ENCODE results near the gene PCDHGA12. TPM values are rescaled to one million over a fixed set of nuclear protein-coding genes. Genes with fewer than 3 reads are reported as not detected.
"Not testable (repeated sequence)": the region's sequence is repeated elsewhere in the genome, so short reads cannot be mapped to it uniquely, and the experiment has no call there.

Gene PCDHGA12
- total RNA-seq, 1 donor from 2014 or later, result 3.1 TPM

GRCh38 chr5:141419074-141419880 lies 11.0 kb upstream of the PCDHGA12 start:
- peaks cover 6 to 19% (median 7%) of the 10 kb centered on the region in 3 donors for H3K36me3 ChIP-seq (ENCODE audit: control insufficient read depth in 3 of 3, insufficient read depth in 3 of 3, low read length in 3 of 3)
- H3K4me3 ChIP-seq (ENCODE audit: low read length in 3 of 3), result peak overlapping the region; percentile 26 to 58 (median 37)
- H3K27ac ChIP-seq (ENCODE audit: low read depth, low read length), result no peak overlapping the region
- H3K27me3 ChIP-seq (ENCODE audit: control insufficient read depth in 3 of 3, insufficient read depth in 3 of 3, low read length in 3 of 3), result peaks cover 2 to 3% (median 2%) of the 10 kb centered on the region in 3 donors
- H3K9ac ChIP-seq (ENCODE audit: low read depth in 1 of 3, low read length in 3 of 3), result no peak overlapping the region
- H3K4me1 ChIP-seq (ENCODE audit: control insufficient read depth in 3 of 3, insufficient read depth in 3 of 3, low read length in 3 of 3), result peaks cover 0 to 32% (median 19%) of the 10 kb centered on the region in 3 donors
- H3K9me3 ChIP-seq (ENCODE audit: control insufficient read depth in 3 of 3, low read length in 3 of 3), result peaks cover 24 to 43% (median 33%) of the 10 kb centered on the region in 3 donors

- Histone ChIP-seq H3K9ac (ENCODE audit: low read depth in 1 of 3, low read length in 3 of 3) (peak within 1 kb of the TSS in 2 of 3 donors; percentile 50 to 63), H3K36me3 (ENCODE audit: control insufficient read depth in 3 of 3, insufficient read depth in 3 of 3, low read length in 3 of 3) (peaks cover 5 to 16% (median 6%) of the 10 kb centered on the region in 3 donors), H3K27ac (ENCODE audit: low read depth, low read length) (peak within 1 kb of the TSS; percentile 19), H3K27me3 (ENCODE audit: control insufficient read depth in 3 of 3, insufficient read depth in 3 of 3, low read length in 3 of 3) (peaks cover 0 to 3% (median 2%) of the 10 kb centered on the region in 3 donors), H3K9me3 (ENCODE audit: control insufficient read depth in 3 of 3, low read length in 3 of 3) (peaks cover 30 to 39% (median 36%) of the 10 kb centered on the region in 3 donors), H3K4me3 (ENCODE audit: low read length in 3 of 3) (peak within 1 kb of the TSS; percentile 59 to 71 (median 67)), H3K4me1 (ENCODE audit: control insufficient read depth in 3 of 3, insufficient read depth in 3 of 3, low read length in 3 of 3) (peaks cover 0 to 25% (median 19%) of the 10 kb centered on the region in 3 donors)
Measured at GRCh38 chr5:141420855-141421488, 9.3 kb upstream of the PCDHGA12 start, which contains the start of gene PCDHGA11. Gene PCDHGA11 (plus strand): TSS chr5:141421051. CDS start chr5:141421228, 177 bp downstream.

GRCh38 chr5:141421489-141421855 lies 8.8 kb upstream of the PCDHGA12 start:
- Histone ChIP-seq H3K9me3 (ENCODE audit: control insufficient read depth in 3 of 3, low read length in 3 of 3) (peaks cover 31 to 43% (median 41%) of the 10 kb centered on the region in 3 donors), H3K4me3 (ENCODE audit: low read length in 3 of 3) (peak overlapping the region; percentile 59 to 71 (median 67)), H3K27me3 (ENCODE audit: control insufficient read depth in 3 of 3, insufficient read depth in 3 of 3, low read length in 3 of 3) (peaks cover 0 to 3% (median 2%) of the 10 kb centered on the region in 3 donors), H3K4me1 (ENCODE audit: control insufficient read depth in 3 of 3, insufficient read depth in 3 of 3, low read length in 3 of 3) (peaks cover 0 to 25% (median 19%) of the 10 kb centered on the region in 3 donors), H3K36me3 (ENCODE audit: control insufficient read depth in 3 of 3, insufficient read depth in 3 of 3, low read length in 3 of 3) (peaks cover 5 to 18% (median 6%) of the 10 kb centered on the region in 3 donors), H3K9ac (ENCODE audit: low read depth in 1 of 3, low read length in 3 of 3) (peak overlapping the region in 2 of 3 donors; percentile 50 to 63), H3K27ac (ENCODE audit: low read depth, low read length) (peak overlapping the region; percentile 19)

GRCh38 chr5:141422742-141423291 lies 7.5 kb upstream of the PCDHGA12 start:
- Histone ChIP-seq H3K9ac (ENCODE audit: low read depth in 1 of 3, low read length in 3 of 3) (no peak overlapping the region), H3K36me3 (ENCODE audit: control insufficient read depth in 3 of 3, insufficient read depth in 3 of 3, low read length in 3 of 3) (peaks cover 9 to 25% (median 11%) of the 10 kb centered on the region in 3 donors), H3K4me3 (ENCODE audit: low read length in 3 of 3) (peak overlapping the region in 2 of 3 donors; percentile 24 to 41), H3K27me3 (ENCODE audit: control insufficient read depth in 3 of 3, insufficient read depth in 3 of 3, low read length in 3 of 3) (peaks cover 0 to 3% (median 2%) of the 10 kb centered on the region in 3 donors), H3K4me1 (ENCODE audit: control insufficient read depth in 3 of 3, insufficient read depth in 3 of 3, low read length in 3 of 3) (peaks cover 0 to 25% (median 19%) of the 10 kb centered on the region in 3 donors), H3K9me3 (ENCODE audit: control insufficient read depth in 3 of 3, low read length in 3 of 3) (peaks cover 39 to 55% (median 47%) of the 10 kb centered on the region in 3 donors), H3K27ac (ENCODE audit: low read depth, low read length) (no peak overlapping the region)

GRCh38 chr5:141427783-141428426 lies 2.4 kb upstream of the PCDHGA12 start:
- H3K27ac ChIP-seq (ENCODE audit: low read depth, low read length), result no peak overlapping the region
- H3K4me3 ChIP-seq (ENCODE audit: low read length in 3 of 3), result peak overlapping the region in 2 of 3 donors; percentile 9
- H3K9me3 ChIP-seq (ENCODE audit: control insufficient read depth in 3 of 3, low read length in 3 of 3), result peaks cover 18 to 42% (median 29%) of the 10 kb centered on the region in 3 donors
- H3K27me3 ChIP-seq (ENCODE audit: control insufficient read depth in 3 of 3, insufficient read depth in 3 of 3, low read length in 3 of 3), result no peaks in the 10 kb centered on the region
- H3K36me3 ChIP-seq (ENCODE audit: control insufficient read depth in 3 of 3, insufficient read depth in 3 of 3, low read length in 3 of 3), result peaks cover 7 to 16% (median 13%) of the 10 kb centered on the region in 3 donors
- peaks cover 2 to 9% (median 4%) of the 10 kb centered on the region in 3 donors for H3K4me1 ChIP-seq (ENCODE audit: control insufficient read depth in 3 of 3, insufficient read depth in 3 of 3, low read length in 3 of 3)
- no peak overlapping the region for H3K9ac ChIP-seq (ENCODE audit: low read depth in 1 of 3, low read length in 3 of 3)

GRCh38 chr5:141431286-141431685 lies 979 bp downstream of the PCDHGA12 start:
- Histone ChIP-seq H3K9ac (ENCODE audit: low read depth in 1 of 3, low read length in 3 of 3) (peak overlapping the region in 1 of 3 donors; percentile 50), H3K27ac (ENCODE audit: low read depth, low read length) (no peak overlapping the region), H3K27me3 (ENCODE audit: control insufficient read depth in 3 of 3, insufficient read depth in 3 of 3, low read length in 3 of 3) (no peaks in the 10 kb centered on the region), H3K9me3 (ENCODE audit: control insufficient read depth in 3 of 3, low read length in 3 of 3) (peaks cover 10 to 34% (median 13%) of the 10 kb centered on the region in 3 donors), H3K4me1 (ENCODE audit: control insufficient read depth in 3 of 3, insufficient read depth in 3 of 3, low read length in 3 of 3) (peaks cover 2 to 8% (median 4%) of the 10 kb centered on the region in 3 donors), H3K4me3 (ENCODE audit: low read length in 3 of 3) (peak overlapping the region; percentile 54 to 78 (median 70)), H3K36me3 (ENCODE audit: control insufficient read depth in 3 of 3, insufficient read depth in 3 of 3, low read length in 3 of 3) (peaks cover 7 to 13% (median 13%) of the 10 kb centered on the region in 3 donors)

GRCh38 chr5:141432308-141432707 lies 2.0 kb downstream of the PCDHGA12 start:
- H3K27ac ChIP-seq (ENCODE audit: low read depth, low read length); H3K27me3 ChIP-seq (ENCODE audit: control insufficient read depth in 3 of 3, insufficient read depth in 3 of 3, low read length in 3 of 3); H3K4me1 ChIP-seq (ENCODE audit: control insufficient read depth in 3 of 3, insufficient read depth in 3 of 3, low read length in 3 of 3); H3K9ac ChIP-seq (ENCODE audit: low read depth in 1 of 3, low read length in 3 of 3): not testable (repeated sequence)
- H3K9me3 ChIP-seq (ENCODE audit: control insufficient read depth in 3 of 3, low read length in 3 of 3), result peaks cover 5 to 26% (median 10%) of the 10 kb centered on the region in 3 donors
- H3K36me3 ChIP-seq (ENCODE audit: control insufficient read depth in 3 of 3, insufficient read depth in 3 of 3, low read length in 3 of 3), result peaks cover 7 to 13% (median 11%) of the 10 kb centered on the region in 3 donors
- peak overlapping the region; percentile 29 to 78 (median 51) for H3K4me3 ChIP-seq (ENCODE audit: low read length in 3 of 3)

- H3K4me1 ChIP-seq (ENCODE audit: control insufficient read depth in 3 of 3, insufficient read depth in 3 of 3, low read length in 3 of 3); H3K27me3 ChIP-seq (ENCODE audit: control insufficient read depth in 3 of 3, insufficient read depth in 3 of 3, low read length in 3 of 3); H3K27ac ChIP-seq (ENCODE audit: low read depth, low read length); H3K9ac ChIP-seq (ENCODE audit: low read depth in 1 of 3, low read length in 3 of 3); H3K36me3 ChIP-seq (ENCODE audit: control insufficient read depth in 3 of 3, insufficient read depth in 3 of 3, low read length in 3 of 3): not testable (repeated sequence)
- Histone ChIP-seq H3K4me3 (ENCODE audit: low read length in 3 of 3) (peak overlapping the region in 1 of 3 donors; percentile 14), H3K9me3 (ENCODE audit: control insufficient read depth in 3 of 3, low read length in 3 of 3) (peaks cover 2 to 21% (median 6%) of the 10 kb centered on the region in 3 donors)
Measured at GRCh38 chr5:141432726-141433125, 2.4 kb downstream of the PCDHGA12 start.

- Histone ChIP-seq H3K27me3 (ENCODE audit: control insufficient read depth in 3 of 3, insufficient read depth in 3 of 3, low read length in 3 of 3) (no peaks in the 10 kb centered on the region), H3K4me3 (ENCODE audit: low read length in 3 of 3) (no peak overlapping the region), H3K4me1 (ENCODE audit: control insufficient read depth in 3 of 3, insufficient read depth in 3 of 3, low read length in 3 of 3) (peaks cover 2 to 8% (median 4%) of the 10 kb centered on the region in 3 donors), H3K27ac (ENCODE audit: low read depth, low read length) (no peak overlapping the region), H3K9ac (ENCODE audit: low read depth in 1 of 3, low read length in 3 of 3) (no peak overlapping the region), H3K36me3 (ENCODE audit: control insufficient read depth in 3 of 3, insufficient read depth in 3 of 3, low read length in 3 of 3) (peaks cover 0 to 4% (median 3%) of the 10 kb centered on the region in 3 donors), H3K9me3 (ENCODE audit: control insufficient read depth in 3 of 3, low read length in 3 of 3) (peaks cover 0 to 15% (median 5%) of the 10 kb centered on the region in 3 donors)
Measured at GRCh38 chr5:141434006-141434405, 3.7 kb downstream of the PCDHGA12 start.
